HCT116 (cell line): Measurements from ENCODE around the gene DIS3L2. TPM values are rescaled to one million over a fixed set of nuclear protein-coding genes. Genes with fewer than 3 reads are reported as not detected.

Source experiments
- ATAC-seq: fragments of 200-7000 bp; cut with Tn5 transposase; 2 replicates; pipeline ENCODE4 v1.9.1; 2020; ENCODE audit warnings: mild to moderate bottlenecking, moderate library complexity
- BruUV-seq: library from RNA; stranded (reverse); fragments of 400-500 nt; replicated peaks from 2 replicates; lab custom pipeline; 2021; lab: Mats Ljungman, UMichigan
- CTCF ChIA-PET: fragments of 300-600 bp; sonication (Branson Sonifier 250); formaldehyde crosslinking; loops from one replicate; lab custom pipeline; 2021; ENCODE audit warnings: antibody characterized with exemption; lab: Charles Lee
- POLR2A ChIA-PET: fragments of 300-600, 350-600 bp; sonication (Branson Sonifier 250); formaldehyde crosslinking; loops from one replicate; lab custom pipeline; 2021; ENCODE audit warnings: antibody characterized with exemption; lab: Charles Lee
- RAD21 ChIA-PET, 2 experiments: fragments of 300-600 bp; sonication (Branson Sonifier 250); formaldehyde crosslinking; loops; one replicate each; lab custom pipeline; 2023; ENCODE audit warnings: low total read pairs in 2 of 2; ENCODE audit not compliant: uncharacterized antibody in 2 of 2, unreplicated experiment in 2 of 2, low non-redundant PET in 1 of 2; lab: Charles Lee
- DNase-seq: peaks from one replicate; pipeline ENCODE4 v3.0.0-alpha.2; 2010; ENCODE audit warnings: low read depth, low spot score
- H2AFZ ChIP-seq: fragments of 200-600 bp; shearing (Covaris generic), sonication (generic); 2 replicates; pipeline ENCODE4 v1.6.1; 2017; ENCODE audit warnings: low read depth, mixed run types, mixed read lengths, antibody characterized with exemption, low read length; ENCODE audit not compliant: poor library complexity, severe bottlenecking
- H3K27ac ChIP-seq: 2 replicates; pipeline ENCODE4 v1.5.1; 2012; ENCODE audit warnings: low read depth, low read length
- H3K27me3 ChIP-seq: fragments of 200-600 bp; sonication (generic); 2 replicates; pipeline ENCODE4 v1.6.1; 2016; ENCODE audit warnings: mixed run types, low read length, mixed read lengths; ENCODE audit not compliant: insufficient read depth
- H3K36me3 ChIP-seq, 2 experiments: fragments of 200-500 bp in 1 of 2; fragments of 200-600 bp in 1 of 2; sonication (Bioruptor generic) in 1 of 2; sonication (generic) in 1 of 2; 2 replicates each; pipeline versions ENCODE4 v1.5.1 to v1.6.1; 2014 to 2016; ENCODE audit warnings: low read length in 2 of 2, inconsistent platforms in 1 of 2, mixed read lengths in 1 of 2, mixed run types in 1 of 2; ENCODE audit not compliant: insufficient read depth in 2 of 2, control insufficient read depth in 1 of 2
- H3K4me1 ChIP-seq, 2 experiments: fragments of 200-600 bp in 1 of 2; sonication (generic) in 1 of 2; 2 replicates each; pipeline versions ENCODE4 v1.5.1 to v1.6.1; 2012 to 2017; ENCODE audit warnings: low read length in 2 of 2, inconsistent platforms in 1 of 2, mild to moderate bottlenecking in 1 of 2, mixed read lengths in 1 of 2, mixed run types in 1 of 2, moderate library complexity in 1 of 2; ENCODE audit not compliant: insufficient read depth in 2 of 2, control insufficient read depth in 1 of 2
- H3K4me2 ChIP-seq: fragments of 200-600 bp; sonication (generic); 2 replicates; pipeline ENCODE4 v1.6.1; 2017; ENCODE audit warnings: mixed run types, low read length, mixed read lengths
- H3K4me3 ChIP-seq, 2 experiments: fragments of 200-600 bp in 1 of 2; sonication (generic) in 1 of 2; replicated peaks in 1 of 2; 2 replicates each; pipeline ENCODE4 v1.5.1; 2011 to 2016; ENCODE audit warnings: low read length in 2 of 2, control low read depth in 1 of 2, low read depth in 1 of 2, mild to moderate bottlenecking in 1 of 2, mixed read lengths in 1 of 2, mixed run types in 1 of 2
- H3K79me2 ChIP-seq: fragments of 200-600 bp; sonication (generic); 2 replicates; pipeline ENCODE4 v1.6.1; 2017; ENCODE audit warnings: mild to moderate bottlenecking, mixed run types, low read length, moderate library complexity, mixed read lengths; ENCODE audit not compliant: insufficient read depth
- H3K9ac ChIP-seq: fragments of 200-600 bp; sonication (generic); 2 replicates; pipeline ENCODE4 v1.6.1; 2016; ENCODE audit warnings: low read length, mixed read lengths
- H3K9me2 ChIP-seq: fragments of 200-600 bp; sonication (generic), shearing (Covaris generic); 2 replicates; pipeline ENCODE4 v1.6.1; 2017; ENCODE audit warnings: mixed run types, mild to moderate bottlenecking, moderate library complexity; ENCODE audit not compliant: insufficient read depth
- H3K9me3 ChIP-seq, 2 experiments: fragments of 200-500 bp in 1 of 2; fragments of 200-600 bp in 1 of 2; sonication (Bioruptor generic) in 1 of 2; sonication (generic) in 1 of 2; 2 replicates each; pipeline ENCODE4 v1.6.1; 2014 to 2017; ENCODE audit warnings: low read length in 2 of 2, mixed read lengths in 2 of 2, inconsistent platforms in 1 of 2, low read depth in 1 of 2, mild to moderate bottlenecking in 1 of 2, mixed run types in 1 of 2, moderate library complexity in 1 of 2; ENCODE audit not compliant: control insufficient read depth in 1 of 2, insufficient read depth in 1 of 2
- H4K20me1 ChIP-seq: fragments of 200-600 bp; sonication (generic), shearing (Covaris generic); 2 replicates; pipeline ENCODE4 v1.6.1; 2017; ENCODE audit warnings: mixed run types, mild to moderate bottlenecking, moderate library complexity; ENCODE audit not compliant: insufficient read depth
- CBX3 ChIP-seq: IDR thresholded peaks from 2 replicates; pipeline ENCODE4 v1.6.1; 2012; ENCODE audit warnings: low read depth
- ELF1 ChIP-seq: IDR thresholded peaks from 2 replicates; pipeline ENCODE4 v1.6.1; 2012; ENCODE audit warnings: low read depth, borderline replicate concordance
- EZH2phosphoT487 ChIP-seq: fragments of 200-600 bp; IDR thresholded peaks from 2 replicates; pipeline ENCODE4 v1.6.1; 2018; ENCODE audit warnings: antibody characterized with exemption, borderline replicate concordance
- POLR2A ChIP-seq: IDR thresholded peaks from 2 replicates; pipeline ENCODE4 v1.7.0; 2011; ENCODE audit warnings: borderline replicate concordance; ENCODE audit not compliant: insufficient read depth, insufficient read length; ENCODE audit errors: extremely low read depth
- POLR2AphosphoS5 ChIP-seq: IDR thresholded peaks from 2 replicates; pipeline ENCODE4 v1.6.1; 2011; ENCODE audit warnings: mild to moderate bottlenecking, low read depth, low read length, moderate library complexity
- RAD21 ChIP-seq: IDR thresholded peaks from 2 replicates; pipeline ENCODE4 v1.6.1; 2012; ENCODE audit warnings: low read depth, mild to moderate bottlenecking
- SIN3A ChIP-seq: IDR thresholded peaks from 2 replicates; pipeline ENCODE4 v1.6.1; 2012; ENCODE audit warnings: low read depth
- SRF ChIP-seq: IDR thresholded peaks from 2 replicates; pipeline ENCODE4 v1.6.1; 2012; ENCODE audit warnings: low read depth
- ZNF274 ChIP-seq: fragments of 200-500 bp; sonication (Bioruptor generic); IDR thresholded peaks from 2 replicates; pipeline ENCODE4 v1.6.1; 2014; ENCODE audit warnings: mild to moderate bottlenecking, low read depth, low read length, inconsistent platforms
- intact Hi-C: fragments of 100-400 bp; cut with micrococcal nuclease; formaldehyde crosslinking; loops from 2 replicates; pipeline ENCODE4 v1.10.0; 2022
- total RNA-seq: library from RNA; stranded (reverse); gene quantifications from one replicate; pipeline ENCODE4 v1.2.1, GENCODE V29; 2021; ENCODE audit not compliant: unreplicated experiment
- TF ChIP-seq, protein P1 (sequence below): IDR thresholded peaks from 2 replicates; pipeline ENCODE4 v1.6.1; 2012
- TF ChIP-seq, protein P2 (sequence below): IDR thresholded peaks from 2 replicates; pipeline ENCODE4 v1.6.1; 2012
- TF ChIP-seq, protein P3 (sequence below), 3 experiments: fragments of 200-600 bp in 1 of 3; sonication (generic) in 1 of 3; IDR thresholded peaks in 2 of 3; conservative IDR thresholded peaks in 1 of 3; 2 replicates each; pipeline ENCODE4 v1.5.1; 2012 to 2017; ENCODE audit warnings: low read depth in 2 of 3, low read length in 2 of 3, antibody characterized with exemption in 1 of 3, borderline replicate concordance in 1 of 3, control low read depth in 1 of 3, mild to moderate bottlenecking in 1 of 3, mixed read lengths in 1 of 3, mixed run types in 1 of 3, moderate library complexity in 1 of 3; ENCODE audit not compliant: insufficient read depth in 1 of 3

Gene DIS3L2
- total RNA-seq, 1 experiment from 2014 or later: 42.5 TPM

DNA sequence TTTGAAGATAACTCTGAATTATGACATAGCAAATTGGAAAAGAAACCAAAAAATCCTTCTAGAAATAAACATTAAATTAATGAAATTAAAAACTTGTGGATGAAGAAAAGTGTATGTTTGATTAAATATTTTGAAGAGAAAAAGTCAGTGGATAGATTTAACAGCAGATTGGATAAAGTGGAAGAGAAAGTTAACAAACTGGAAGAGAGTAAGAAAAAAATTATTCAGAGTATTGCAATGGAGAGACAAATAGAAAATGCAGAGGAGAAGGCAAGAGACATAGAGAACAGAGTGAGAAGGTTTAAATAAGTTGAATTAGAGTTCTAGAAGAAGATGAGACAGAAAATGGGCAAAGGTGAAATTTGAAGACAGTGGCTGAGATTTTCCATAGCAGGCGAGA lies 162.8 kb downstream of the DIS3L2 start:
- H3K4me2 ChIP-seq: no peak overlapping the region
- no TSS peak for BruUV-seq
- ChIA-PET CTCF (no interaction called here), POLR2A (no interaction called here), RAD21 (no interaction called here)
- no peak overlapping the region for H3K4me3 ChIP-seq
- DNase-seq (no peak), ATAC-seq (no peak)
- H3K9me2 ChIP-seq: no peaks in the 10 kb centered on the region
- H3K27me3 ChIP-seq: no peaks in the 10 kb centered on the region
- intact Hi-C loops: no loop called here
- no peak overlapping the region for H2AFZ ChIP-seq
- H3K9ac ChIP-seq: no peak overlapping the region
- TF ChIP-seq POLR2AphosphoS5 (no peak), CBX3 (no peak), ELF1 (no peak), ZNF274 (no peak), RAD21 (no peak), EZH2phosphoT487 (no peak), SIN3A (no peak), POLR2A (no peak), SRF (no peak)
- TF ChIP-seq, protein P1, sequence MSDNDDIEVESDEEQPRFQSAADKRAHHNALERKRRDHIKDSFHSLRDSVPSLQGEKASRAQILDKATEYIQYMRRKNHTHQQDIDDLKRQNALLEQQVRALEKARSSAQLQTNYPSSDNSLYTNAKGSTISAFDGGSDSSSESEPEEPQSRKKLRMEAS: no peak
- TF ChIP-seq, protein P2, sequence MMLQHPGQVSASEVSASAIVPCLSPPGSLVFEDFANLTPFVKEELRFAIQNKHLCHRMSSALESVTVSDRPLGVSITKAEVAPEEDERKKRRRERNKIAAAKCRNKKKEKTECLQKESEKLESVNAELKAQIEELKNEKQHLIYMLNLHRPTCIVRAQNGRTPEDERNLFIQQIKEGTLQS: no peak
- TF ChIP-seq, protein P3, sequence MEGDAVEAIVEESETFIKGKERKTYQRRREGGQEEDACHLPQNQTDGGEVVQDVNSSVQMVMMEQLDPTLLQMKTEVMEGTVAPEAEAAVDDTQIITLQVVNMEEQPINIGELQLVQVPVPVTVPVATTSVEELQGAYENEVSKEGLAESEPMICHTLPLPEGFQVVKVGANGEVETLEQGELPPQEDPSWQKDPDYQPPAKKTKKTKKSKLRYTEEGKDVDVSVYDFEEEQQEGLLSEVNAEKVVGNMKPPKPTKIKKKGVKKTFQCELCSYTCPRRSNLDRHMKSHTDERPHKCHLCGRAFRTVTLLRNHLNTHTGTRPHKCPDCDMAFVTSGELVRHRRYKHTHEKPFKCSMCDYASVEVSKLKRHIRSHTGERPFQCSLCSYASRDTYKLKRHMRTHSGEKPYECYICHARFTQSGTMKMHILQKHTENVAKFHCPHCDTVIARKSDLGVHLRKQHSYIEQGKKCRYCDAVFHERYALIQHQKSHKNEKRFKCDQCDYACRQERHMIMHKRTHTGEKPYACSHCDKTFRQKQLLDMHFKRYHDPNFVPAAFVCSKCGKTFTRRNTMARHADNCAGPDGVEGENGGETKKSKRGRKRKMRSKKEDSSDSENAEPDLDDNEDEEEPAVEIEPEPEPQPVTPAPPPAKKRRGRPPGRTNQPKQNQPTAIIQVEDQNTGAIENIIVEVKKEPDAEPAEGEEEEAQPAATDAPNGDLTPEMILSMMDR (IDR thresholded peaks at IDR 0.05 in 2 of 3, conservative IDR thresholded peaks at IDR 0.05 in 1 of 3; ENCODE audit: borderline replicate concordance in 1 of 3, insufficient read depth in 1 of 3, low read depth in 2 of 3, low read length in 2 of 3): no peak
- no peaks in the 10 kb centered on the region for H4K20me1 ChIP-seq
- H3K27ac ChIP-seq: no peak overlapping the region
- H3K9me3 ChIP-seq: no peaks in the 10 kb centered on the region
- no peaks in the 10 kb centered on the region for H3K4me1 ChIP-seq
- H3K36me3 ChIP-seq: no peaks in the 10 kb centered on the region
- H3K79me2 ChIP-seq: no peaks in the 10 kb centered on the region
